GM19467 (cell line): Measurements from ENCODE around the gene DLEU7.

ENCODE experiments used
- ATAC-seq: cut with Tn5 transposase; IDR thresholded peaks from one replicate; pipeline ENCODE4 v1.9.1; 2021; ENCODE audit warnings: mild to moderate bottlenecking, moderate library complexity; ENCODE audit not compliant: unreplicated experiment

Gene DLEU7

GRCh38 chr13:50844084-50844875 is 788 bp upstream of the DLEU7 start:
- ATAC-seq: no peak

- no peak for ATAC-seq
Observed at GRCh38 chr13:50842990-50843256, 569 bp downstream of the DLEU7 start.

- no peak for ATAC-seq
Observed at GRCh38 chr13:50842251-50842989, 1.1 kb downstream of the DLEU7 start.

GRCh38 chr13:50841786-50842185 is 1.7 kb downstream of the DLEU7 start:
- ATAC-seq: no peak

GRCh38 chr13:50840284-50840683 is 3.2 kb downstream of the DLEU7 start:
- no peak for ATAC-seq

- ATAC-seq: no peak
Observed at GRCh38 chr13:50839828-50840227, 3.7 kb downstream of the DLEU7 start.

DNA sequence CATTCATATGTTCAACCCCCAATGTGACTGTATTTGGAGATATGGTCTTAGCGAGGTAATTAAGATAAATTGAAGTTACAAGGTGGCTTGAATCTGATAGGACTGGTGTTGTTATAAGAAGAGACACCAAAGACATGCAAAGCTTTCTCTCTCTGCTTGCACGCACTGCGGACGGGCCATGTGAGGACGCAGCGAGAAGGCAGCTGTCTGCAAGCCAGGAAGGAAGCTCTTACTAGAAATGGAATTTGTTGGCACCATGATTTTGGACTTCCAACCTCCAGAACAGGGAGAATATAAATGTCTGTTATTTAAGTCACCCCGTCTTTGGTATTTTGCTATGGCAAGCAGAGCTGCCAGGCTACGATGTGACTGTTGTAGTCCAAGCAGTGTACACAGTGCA is 4.8 kb downstream of the DLEU7 start:
- ATAC-seq: no peak

DNA sequence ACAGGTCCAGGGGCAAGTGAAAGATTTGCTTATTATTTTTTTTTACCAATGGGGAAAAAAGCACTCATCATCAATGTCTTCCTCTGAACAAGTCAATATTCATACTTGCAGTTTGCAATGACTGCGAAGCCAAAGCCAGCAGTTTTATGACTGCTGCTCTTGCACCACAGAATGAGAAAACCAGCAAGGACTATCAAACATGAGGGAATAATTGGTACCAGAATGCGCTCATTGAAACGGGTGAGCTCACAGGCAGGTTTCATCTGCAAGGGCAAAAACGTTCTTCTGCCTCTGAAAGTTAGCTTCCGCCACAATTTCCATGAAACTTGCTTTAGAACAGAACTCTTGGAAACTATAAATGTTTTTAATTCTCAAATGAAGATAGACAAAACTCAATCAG is 5.5 kb downstream of the DLEU7 start:
- no peak for ATAC-seq

DNA sequence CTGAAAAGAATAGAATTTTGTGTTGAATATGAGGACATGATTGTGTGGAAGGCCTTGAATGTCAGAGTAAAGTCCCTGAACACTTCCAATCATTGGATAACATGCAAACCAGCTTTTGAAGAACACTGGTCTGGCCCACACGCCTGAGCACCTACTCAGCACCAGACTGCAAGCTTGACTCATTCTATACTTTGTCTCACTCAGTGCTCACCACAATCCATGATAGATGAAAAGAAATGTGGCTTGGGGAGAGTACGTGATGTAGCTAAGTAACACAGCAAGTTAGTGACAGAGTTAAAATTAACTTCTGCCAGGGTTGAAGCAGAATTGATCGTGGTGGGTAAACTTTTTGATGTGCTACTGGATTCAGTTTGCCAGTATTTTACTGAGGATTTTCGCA is 12.0 kb downstream of the DLEU7 start:
- ATAC-seq: no peak

DNA sequence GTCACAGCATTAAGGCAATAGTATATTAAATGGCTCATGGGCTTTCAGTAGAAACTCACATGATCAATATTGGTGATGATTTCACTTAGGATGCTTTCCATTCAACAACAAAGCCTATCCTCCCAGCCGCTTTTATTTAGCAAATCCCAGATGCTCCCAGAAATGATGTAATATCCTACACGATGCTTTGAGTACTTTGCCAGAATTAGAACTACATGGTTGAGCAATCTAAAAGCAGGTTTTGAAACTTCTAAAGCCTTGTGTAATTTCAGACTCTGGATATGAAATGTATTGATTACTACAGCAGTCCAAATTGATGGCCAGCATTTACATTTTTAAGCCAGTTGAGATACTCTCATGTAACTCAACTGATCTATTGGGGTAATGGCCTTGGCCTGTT is 13.6 kb downstream of the DLEU7 start:
- ATAC-seq: no peak

GRCh38 chr13:50829226-50829625 is 14.3 kb downstream of the DLEU7 start:
- ATAC-seq: no peak

- no peak for ATAC-seq
Observed at GRCh38 chr13:50826035-50826434, 17.5 kb downstream of the DLEU7 start.

- ATAC-seq: no peak
Observed at GRCh38 chr13:50812242-50812641, 31.2 kb downstream of the DLEU7 start.

DNA sequence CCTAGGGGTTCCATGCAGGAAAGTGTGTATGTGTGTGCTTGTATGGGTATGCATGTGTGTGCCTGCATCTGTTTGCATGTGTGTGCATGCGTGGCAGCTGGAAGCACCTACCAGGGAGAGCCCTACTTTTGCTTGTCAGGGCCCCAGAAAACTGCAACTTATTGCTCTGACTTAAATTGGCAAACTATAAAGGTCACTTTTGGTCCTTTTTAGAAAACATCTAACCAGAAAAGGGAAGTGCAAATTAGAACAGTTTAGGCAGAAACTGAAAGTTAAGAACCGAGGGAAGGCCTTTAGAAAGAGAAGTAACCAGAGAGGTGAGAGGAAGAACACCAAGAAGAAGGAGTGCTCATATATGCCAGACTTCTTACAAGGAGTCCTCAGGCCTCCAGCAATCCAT is 32.5 kb downstream of the DLEU7 start:
- ATAC-seq: peak; percentile 76

GRCh38 chr13:50810468-50810867 is 33.0 kb downstream of the DLEU7 start:
- no peak for ATAC-seq

DNA sequence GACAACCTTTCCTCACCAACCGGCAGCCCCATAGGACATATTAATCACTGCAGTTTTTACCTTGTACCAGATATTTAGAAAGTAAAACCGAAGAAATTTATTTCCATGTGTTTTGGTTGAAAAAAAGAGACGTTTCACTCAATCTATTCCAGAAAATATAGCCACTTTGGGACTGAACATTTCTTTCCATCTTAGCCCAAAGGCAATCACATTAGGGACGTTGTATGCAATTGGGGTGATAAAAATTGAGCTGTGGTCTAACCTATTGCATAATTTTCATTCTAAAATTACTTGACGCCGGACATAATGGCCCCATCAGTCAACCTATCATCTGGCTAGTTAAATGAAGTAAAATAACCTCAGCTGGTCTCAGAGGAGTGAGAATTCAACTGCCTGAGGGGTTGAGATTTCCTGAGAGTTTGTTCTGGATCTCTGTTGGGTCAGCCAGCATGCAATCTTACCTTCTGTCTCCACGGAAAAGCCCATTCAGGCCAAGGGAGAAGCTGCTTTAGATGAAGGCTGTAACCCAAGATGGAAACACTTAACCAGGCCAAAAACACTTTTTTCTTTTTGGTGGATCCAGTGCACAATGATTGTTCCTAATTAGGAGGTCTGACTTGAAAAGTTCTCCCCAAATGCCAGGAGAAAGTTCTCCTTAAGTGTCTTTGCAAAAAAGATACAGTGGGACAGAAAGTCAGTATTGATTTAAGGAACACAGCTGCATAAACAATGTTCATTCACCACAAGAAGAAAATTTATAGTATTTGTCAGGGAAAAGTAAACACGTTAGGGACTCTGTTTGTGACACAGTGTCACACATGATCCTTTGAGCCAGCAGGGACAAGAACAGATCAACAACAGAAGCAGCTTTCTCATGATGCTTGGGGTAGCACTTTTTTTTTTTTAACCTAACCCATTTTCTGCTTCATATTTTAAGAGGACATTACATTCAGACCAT is 34.1 kb downstream of the DLEU7 start:
- no peak for ATAC-seq

DNA sequence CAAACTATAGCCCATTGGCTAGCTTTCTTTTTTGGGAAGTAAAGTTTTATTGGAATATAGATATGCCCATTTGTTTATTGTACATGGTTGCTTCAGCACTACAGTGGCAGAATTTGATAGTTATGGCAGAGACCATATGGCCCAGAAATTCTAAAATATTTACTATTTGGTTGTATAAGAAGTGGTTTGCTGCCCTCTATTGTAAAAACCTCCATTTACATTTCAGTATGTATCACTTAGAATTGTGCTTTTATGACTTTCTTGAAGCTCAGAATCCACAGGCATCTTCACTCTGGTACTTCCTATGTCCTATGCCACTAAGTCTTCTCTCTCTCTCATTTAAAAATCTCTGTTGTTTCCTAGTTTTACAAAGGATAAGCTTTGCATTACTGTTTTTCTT is 37.7 kb downstream of the DLEU7 start:
- ATAC-seq: no peak

GRCh38 chr13:50801087-50801931 is 42.2 kb downstream of the DLEU7 start:
- ATAC-seq: peak; percentile 77

- no peak for ATAC-seq
Observed at GRCh38 chr13:50800091-50800739, 43.3 kb downstream of the DLEU7 start.

DNA sequence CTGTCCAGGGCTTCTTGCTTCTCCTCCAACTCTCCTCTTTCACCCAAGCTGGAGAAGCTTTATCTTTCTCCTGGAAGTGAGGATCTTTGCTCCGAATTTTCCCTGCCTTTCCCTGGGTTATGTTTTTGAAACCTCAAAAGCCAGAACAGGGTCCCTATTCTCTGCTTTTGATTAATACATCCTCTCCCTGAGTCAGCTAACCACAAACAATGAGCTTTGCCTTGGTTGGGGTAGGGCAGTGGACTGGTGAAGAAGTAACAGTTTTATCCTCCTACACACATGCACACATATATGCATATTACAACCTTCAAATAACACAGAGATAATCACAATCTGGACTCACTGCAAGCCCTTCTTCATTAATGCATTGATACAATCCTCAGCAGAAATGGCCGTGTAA is 44.6 kb downstream of the DLEU7 start:
- no peak for ATAC-seq
